ENCODE results near the gene LGALSL.

GRCh38 chr2:64421201-64421600 is 32.8 kb upstream of the LGALSL start:
- TF ChIP-seq CTCF (IDR thresholded peaks at IDR 0.05) (no peak), POLR2A (IDR thresholded peaks at IDR 0.05) (no peak)
